IMR-90 (cell line): ENCODE measurements around the gene ERC2. TPM values are rescaled to one million over a fixed set of nuclear protein-coding genes. Genes with fewer than 3 reads are reported as not detected.

Experiments used
- ATAC-seq: fragments of 200-7000 bp; cut with Tn5 transposase; 2 replicates; pipeline ENCODE4 v1.9.1; 2020; ENCODE audit warnings: low read depth, mild to moderate bottlenecking, moderate library complexity
- BruUV-seq: library from RNA; stranded (reverse); fragments of 400-500 nt; replicated peaks from 2 replicates; lab custom pipeline; 2021; lab: Mats Ljungman, UMichigan
- CTCF ChIA-PET: fragments of 300-600 bp; formaldehyde crosslinking; extraction: SDS; loops from one replicate; lab custom pipeline; 2021; ENCODE audit warnings: antibody characterized with exemption; lab: Yijun Ruan, JAX
- POLR2A ChIA-PET: fragments of 300-600 bp; sonication (Branson Sonifier 250); formaldehyde crosslinking; loops from one replicate; lab custom pipeline; 2022; ENCODE audit warnings: antibody characterized with exemption; ENCODE audit not compliant: unreplicated experiment; lab: Charles Lee
- DNase-seq: peaks from one replicate; pipeline ENCODE4 v3.0.0; 2013
- H2AFZ ChIP-seq: replicated peaks from 2 replicates; pipeline ENCODE3; 2013; ENCODE audit warnings: low read length, mild to moderate bottlenecking; ENCODE audit not compliant: poor library complexity
- H2AK5ac ChIP-seq: 2 replicates; pipeline ENCODE4 v1.6.1; 2013; ENCODE audit warnings: low read depth, low read length, inconsistent platforms
- H2AK9ac ChIP-seq: replicated peaks from 2 replicates; pipeline ENCODE3; 2013; ENCODE audit warnings: mild to moderate bottlenecking, low read depth, low read length, moderate library complexity; ENCODE audit not compliant: poor library complexity
- H2BK120ac ChIP-seq: 2 replicates; pipeline ENCODE4 v1.6.1; 2013; ENCODE audit warnings: low read depth, low read length, inconsistent platforms
- H2BK15ac ChIP-seq: 3 replicates; pipeline ENCODE4 v1.6.1; 2013; ENCODE audit warnings: low read depth, low read length, inconsistent platforms
- H2BK20ac ChIP-seq: 2 replicates; pipeline ENCODE4 v1.6.1; 2013; ENCODE audit warnings: low read depth, mild to moderate bottlenecking, inconsistent platforms, low read length, moderate library complexity
- H2BK5ac ChIP-seq: 2 replicates; pipeline ENCODE4 v1.6.1; 2013; ENCODE audit warnings: mild to moderate bottlenecking, low read depth, low read length, inconsistent platforms; ENCODE audit not compliant: poor library complexity, severe bottlenecking
- H3K14ac ChIP-seq: replicated peaks from 2 replicates; pipeline ENCODE4 v1.6.1; 2013; ENCODE audit warnings: low read depth, low read length, inconsistent platforms
- H3K18ac ChIP-seq: 2 replicates; pipeline ENCODE4 v1.6.1; 2013; ENCODE audit warnings: low read depth, low read length, control low read depth
- H3K23ac ChIP-seq: 2 replicates; pipeline ENCODE4 v1.6.1; 2013; ENCODE audit warnings: low read depth, low read length, inconsistent platforms
- H3K27ac ChIP-seq: 2 replicates; pipeline ENCODE4 v1.5.1; 2013; ENCODE audit warnings: mild to moderate bottlenecking, control low read depth, low read length; ENCODE audit not compliant: insufficient read depth
- H3K27me3 ChIP-seq: 2 replicates; pipeline ENCODE4 v1.6.1; 2013; ENCODE audit warnings: low read length; ENCODE audit not compliant: control insufficient read depth, insufficient read depth
- H3K36me3 ChIP-seq: 2 replicates; pipeline ENCODE4 v1.6.1; 2013; ENCODE audit warnings: low read length, mixed read lengths; ENCODE audit not compliant: control insufficient read depth, insufficient read depth
- H3K4ac ChIP-seq: 2 replicates; pipeline ENCODE4 v1.6.1; 2013; ENCODE audit warnings: low read depth, low read length, inconsistent platforms
- H3K4me1 ChIP-seq: 2 replicates; pipeline ENCODE4 v1.6.1; 2013; ENCODE audit warnings: low read length, mixed read lengths; ENCODE audit not compliant: control insufficient read depth, insufficient read depth
- H3K4me2 ChIP-seq: 2 replicates; pipeline ENCODE4 v1.6.1; 2013; ENCODE audit warnings: low read depth, mild to moderate bottlenecking, control low read depth, low read length, moderate library complexity
- H3K4me3 ChIP-seq: 2 replicates; pipeline ENCODE4 v1.5.1; 2013; ENCODE audit warnings: low read depth, mild to moderate bottlenecking, control low read depth, low read length, moderate library complexity; ENCODE audit not compliant: insufficient read depth
- H3K56ac ChIP-seq: 2 replicates; pipeline ENCODE4 v1.6.1; 2013; ENCODE audit warnings: low read length, inconsistent platforms; ENCODE audit not compliant: insufficient read depth; ENCODE audit errors: extremely low read depth
- H3K79me1 ChIP-seq, 2 experiments: 2 replicates each; pipeline ENCODE4 v1.6.1; 2013; ENCODE audit warnings: low read length in 2 of 2, inconsistent platforms in 1 of 2, low read depth in 1 of 2
- H3K9ac ChIP-seq: 2 replicates; pipeline ENCODE4 v1.6.1; 2013; ENCODE audit warnings: low read depth, low read length, control low read depth
- H3K9me1 ChIP-seq: 2 replicates; pipeline ENCODE4 v1.6.1; 2013; ENCODE audit warnings: low read length, inconsistent platforms; ENCODE audit not compliant: insufficient read depth
- H3K9me3 ChIP-seq: 2 replicates; pipeline ENCODE4 v1.6.1; 2013; ENCODE audit warnings: low read length; ENCODE audit not compliant: control insufficient read depth, insufficient read depth
- H4K20me1 ChIP-seq: 2 replicates; pipeline ENCODE4 v1.6.1; 2013; ENCODE audit warnings: low read length, inconsistent platforms; ENCODE audit not compliant: insufficient read depth
- H4K5ac ChIP-seq: 2 replicates; pipeline ENCODE4 v1.6.1; 2013; ENCODE audit warnings: mild to moderate bottlenecking, low read depth, low read length, control low read depth
- H4K8ac ChIP-seq, 2 experiments: 2 replicates each; pipeline ENCODE4 v1.6.1; 2013; ENCODE audit warnings: low read depth in 2 of 2, low read length in 2 of 2, control low read depth in 1 of 2, inconsistent platforms in 1 of 2
- H4K91ac ChIP-seq: 2 replicates; pipeline ENCODE4 v1.6.1; 2013; ENCODE audit warnings: low read depth, low read length, inconsistent platforms; ENCODE audit not compliant: insufficient read depth
- BHLHE40 ChIP-seq: fragments of 150-350 bp; IDR thresholded peaks from 2 replicates; pipeline ENCODE4 v1.6.1; 2016; ENCODE audit warnings: mild to moderate bottlenecking, low read depth, low read length
- CEBPB ChIP-seq: IDR thresholded peaks from 2 replicates; pipeline ENCODE4 v1.6.1; 2012; ENCODE audit warnings: low read depth, low read length, improper control_type of control experiment
- CHD1 ChIP-seq: IDR thresholded peaks from 2 replicates; pipeline ENCODE4 v1.6.1; 2012; ENCODE audit warnings: low read depth, low read length, improper control_type of control experiment
- MAFK ChIP-seq: IDR thresholded peaks from 2 replicates; pipeline ENCODE4 v1.6.1; 2012; ENCODE audit warnings: low read depth, low read length, improper control_type of control experiment
- NFE2L2 ChIP-seq: fragments of 150-350 bp; IDR thresholded peaks from 2 replicates; pipeline ENCODE4 v1.6.1; 2016; ENCODE audit warnings: low read depth, mild to moderate bottlenecking, low read length
- POLR2A ChIP-seq: IDR thresholded peaks from 2 replicates; pipeline ENCODE4 v1.6.1; 2012; ENCODE audit warnings: mild to moderate bottlenecking, low read depth, low read length
- RAD21 ChIP-seq: IDR thresholded peaks from 2 replicates; pipeline ENCODE4 v1.6.1; 2012; ENCODE audit warnings: low read length, improper control_type of control experiment
- RCOR1 ChIP-seq: IDR thresholded peaks from 2 replicates; pipeline ENCODE4 v1.6.1; 2012; ENCODE audit warnings: mild to moderate bottlenecking, low read length, improper control_type of control experiment; ENCODE audit not compliant: insufficient replicate concordance
- RFX5 ChIP-seq: IDR thresholded peaks from 2 replicates; pipeline ENCODE4 v1.8.0; 2012; ENCODE audit warnings: low read depth, mild to moderate bottlenecking, low read length, moderate library complexity
- SMC3 ChIP-seq: fragments of 150-350 bp; IDR thresholded peaks from 2 replicates; pipeline ENCODE4 v1.6.1; 2016; ENCODE audit warnings: low read depth, mild to moderate bottlenecking, antibody characterized with exemption, low read length, moderate library complexity
- WGBS, 2 experiments: methylation state at CpG; one replicate each; pipeline versions ENCODE4 v1.1.5 to v1.1.7; 2013; ENCODE audit warnings: missing lambda C conversion rate in 2 of 2; ENCODE audit not compliant: insufficient read length in 1 of 2; ENCODE audit errors: extremely low coverage in 2 of 2; 5-methylcytosine and 5-hydroxymethylcytosine counted together
- dilution Hi-C: fragments of 300-500 bp; cut with HindIII; formaldehyde crosslinking; loops from one replicate; pipeline ENCODE4 v1.14.3; 2018; ENCODE audit warnings: low sequenced_read_pairs; ENCODE audit not compliant: unreplicated experiment
- in situ Hi-C: fragments of 300-500 bp; cut with MboI; formaldehyde crosslinking; loops from 3 replicates; pipeline ENCODE4 v1.14.3; 2019; ENCODE audit warnings: low sequenced_read_pairs, inconsistent platforms, mixed read lengths
- intact Hi-C: fragments of 100-400 bp; cut with micrococcal nuclease; formaldehyde crosslinking; loops from 2 replicates; pipeline ENCODE4 v1.10.0; 2022
- polyA plus RNA-seq, 3 experiments: library from polyadenylated mRNA; depleted of rRNA; stranded (reverse); fragments of >200 nt; gene quantifications; 2 replicates each; pipeline ENCODE4 v1.2.3, GENCODE V29; 2012; ENCODE audit warnings: low replicate concordance in 1 of 3
- total RNA-seq: library from RNA; depleted of rRNA; stranded (reverse); fragments of >200 nt; gene quantifications from 2 replicates; pipeline ENCODE4 v1.2.3, GENCODE V29; 2012
- TF ChIP-seq, protein P1 (sequence below): conservative IDR thresholded peaks from 2 replicates; pipeline ENCODE4 v1.5.1; 2012; ENCODE audit warnings: mild to moderate bottlenecking, low read depth, low read length, improper control_type of control experiment
- TF ChIP-seq, protein P2 (sequence below): fragments of 150-350 bp; IDR thresholded peaks from 2 replicates; pipeline ENCODE4 v1.6.1; 2017; ENCODE audit warnings: mild to moderate bottlenecking, antibody characterized with exemption, low read length, low read depth

ERC2 gene
- total and polyA plus RNA-seq, 2 of the 4 experiments (the other 2 are of a cell fraction), result 0.17 to 0.18 TPM

DNA sequence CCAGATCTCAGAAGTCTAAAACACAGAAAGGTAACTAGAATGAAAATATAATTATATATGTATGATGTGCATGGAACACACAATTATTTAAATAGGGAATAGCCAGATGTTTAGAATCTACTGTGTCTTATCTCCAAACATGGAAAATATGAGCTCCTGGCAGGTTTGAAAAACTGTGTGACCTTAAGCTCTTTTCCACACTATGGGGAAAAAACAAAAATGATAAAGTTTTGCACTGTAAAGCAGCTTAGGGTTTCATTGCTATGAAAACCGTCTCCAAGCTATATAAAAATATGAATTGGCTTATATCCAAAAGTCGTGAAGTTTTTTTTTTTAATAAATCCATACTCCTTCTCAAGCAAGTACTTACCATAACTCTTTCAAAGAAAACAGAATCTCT, 159.8 kb downstream of the ERC2 start:
- no peak overlapping the region for H4K5ac ChIP-seq
- H2BK5ac ChIP-seq, result no peak overlapping the region
- TF ChIP-seq POLR2A (no peak), SMC3 (no peak), MAFK (no peak), CHD1 (no peak), RCOR1 (no peak), CEBPB (no peak), RFX5 (no peak), RAD21 (no peak), BHLHE40 (no peak), NFE2L2 (no peak)
- TF ChIP-seq, protein P1, sequence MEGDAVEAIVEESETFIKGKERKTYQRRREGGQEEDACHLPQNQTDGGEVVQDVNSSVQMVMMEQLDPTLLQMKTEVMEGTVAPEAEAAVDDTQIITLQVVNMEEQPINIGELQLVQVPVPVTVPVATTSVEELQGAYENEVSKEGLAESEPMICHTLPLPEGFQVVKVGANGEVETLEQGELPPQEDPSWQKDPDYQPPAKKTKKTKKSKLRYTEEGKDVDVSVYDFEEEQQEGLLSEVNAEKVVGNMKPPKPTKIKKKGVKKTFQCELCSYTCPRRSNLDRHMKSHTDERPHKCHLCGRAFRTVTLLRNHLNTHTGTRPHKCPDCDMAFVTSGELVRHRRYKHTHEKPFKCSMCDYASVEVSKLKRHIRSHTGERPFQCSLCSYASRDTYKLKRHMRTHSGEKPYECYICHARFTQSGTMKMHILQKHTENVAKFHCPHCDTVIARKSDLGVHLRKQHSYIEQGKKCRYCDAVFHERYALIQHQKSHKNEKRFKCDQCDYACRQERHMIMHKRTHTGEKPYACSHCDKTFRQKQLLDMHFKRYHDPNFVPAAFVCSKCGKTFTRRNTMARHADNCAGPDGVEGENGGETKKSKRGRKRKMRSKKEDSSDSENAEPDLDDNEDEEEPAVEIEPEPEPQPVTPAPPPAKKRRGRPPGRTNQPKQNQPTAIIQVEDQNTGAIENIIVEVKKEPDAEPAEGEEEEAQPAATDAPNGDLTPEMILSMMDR, result no peak
- TF ChIP-seq, protein P2, sequence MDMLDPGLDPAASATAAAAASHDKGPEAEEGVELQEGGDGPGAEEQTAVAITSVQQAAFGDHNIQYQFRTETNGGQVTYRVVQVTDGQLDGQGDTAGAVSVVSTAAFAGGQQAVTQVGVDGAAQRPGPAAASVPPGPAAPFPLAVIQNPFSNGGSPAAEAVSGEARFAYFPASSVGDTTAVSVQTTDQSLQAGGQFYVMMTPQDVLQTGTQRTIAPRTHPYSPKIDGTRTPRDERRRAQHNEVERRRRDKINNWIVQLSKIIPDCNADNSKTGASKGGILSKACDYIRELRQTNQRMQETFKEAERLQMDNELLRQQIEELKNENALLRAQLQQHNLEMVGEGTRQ, result no peak
- H3K4me1 ChIP-seq, result no peaks in the 10 kb centered on the region
- dilution Hi-C loops, result no loop called here
- H3K79me1 ChIP-seq, result no peaks in the 10 kb centered on the region
- H3K4ac ChIP-seq, result no peak overlapping the region
- ChIA-PET POLR2A (no interaction called here), CTCF (interaction anchor here (0.6 to 0.7 kb wide), 2 partner anchors 10 to 14 kb away, joined by 3 to 4 read pairs; no protein-coding TSS in a partner anchor)
- H2BK20ac ChIP-seq, result no peak overlapping the region
- intact Hi-C loops, result no loop called here
- ATAC-seq (no peak), DNase-seq (no peak)
- BruUV-seq, result no TSS peak
- H3K4me3 ChIP-seq, result no peak overlapping the region
- no peak overlapping the region for H2AK9ac ChIP-seq
- no peaks in the 10 kb centered on the region for H4K20me1 ChIP-seq
- no peaks in the 10 kb centered on the region for H3K9me1 ChIP-seq
- H4K91ac ChIP-seq, result no peak overlapping the region
- H3K9me3 ChIP-seq, result no peaks in the 10 kb centered on the region
- H3K14ac ChIP-seq, result no peak overlapping the region
- no peaks in the 10 kb centered on the region for H3K36me3 ChIP-seq
- no peak overlapping the region for H3K18ac ChIP-seq
- H2BK120ac ChIP-seq, result no peak overlapping the region
- H2BK15ac ChIP-seq, result no peak overlapping the region
- no peak overlapping the region for H3K23ac ChIP-seq
- H3K56ac ChIP-seq, result no peak overlapping the region
- no peak overlapping the region for H3K27ac ChIP-seq
- H4K8ac ChIP-seq, result no peak overlapping the region
- H2AK5ac ChIP-seq, result no peak overlapping the region
- H3K9ac ChIP-seq, result no peak overlapping the region
- in situ Hi-C loops, result no loop called here
- H3K27me3 ChIP-seq, result no peaks in the 10 kb centered on the region
- WGBS, 2 experiments, result no CpG with 5 or more reads among the region's 2 CpGs
- no peak overlapping the region for H2AFZ ChIP-seq
- no peak overlapping the region for H3K4me2 ChIP-seq
